H1 (cell line): Measurements from ENCODE around the gene LHX2. TPM values are rescaled to one million over a fixed set of nuclear protein-coding genes. Genes with fewer than 3 reads are reported as not detected.

ENCODE experiments used
- CTCF ChIA-PET: fragments of 300-600 bp; sonication (Branson Sonifier 250); formaldehyde crosslinking; loops from one replicate; lab custom pipeline; 2021; ENCODE audit not compliant: partially characterized antibody; lab: Charles Lee
- POLR2A ChIA-PET: fragments of 300-600 bp; sonication (Branson Sonifier 250); formaldehyde crosslinking; loops from one replicate; lab custom pipeline; 2021; ENCODE audit warnings: inconsistent platforms; ENCODE audit not compliant: partially characterized antibody; lab: Charles Lee
- DNase-seq, 2 experiments: peaks; one replicate each; pipeline versions ENCODE4 v3.0.0 to v3.0.0-alpha.2; 2010 to 2022; ENCODE audit warnings: low spot score in 2 of 2, low read depth in 1 of 2, mixed read lengths in 1 of 2
- FAIRE-seq: peaks from 2 replicates; lab custom pipeline; 2011; peaks lifted over from hg19 to GRCh38; lab: Jason Lieb, UNC
- H2AFZ ChIP-seq: 2 replicates; pipeline ENCODE4 v1.8.1; 2012; ENCODE audit warnings: low read length, inconsistent platforms
- H2AK5ac ChIP-seq: 2 replicates; pipeline ENCODE4 v1.6.1; 2013; ENCODE audit warnings: low read depth, low read length
- H2BK120ac ChIP-seq: replicated peaks from 2 replicates; pipeline ENCODE3; 2013; ENCODE audit warnings: low read depth, low read length, inconsistent platforms
- H2BK12ac ChIP-seq: 2 replicates; pipeline ENCODE4 v1.6.1; 2013; ENCODE audit warnings: low read depth, low read length
- H2BK15ac ChIP-seq: 2 replicates; pipeline ENCODE4 v1.6.1; 2013; ENCODE audit warnings: low read length
- H2BK20ac ChIP-seq: 2 replicates; pipeline ENCODE4 v1.6.1; 2013; ENCODE audit warnings: low read length
- H2BK5ac ChIP-seq: 2 replicates; pipeline ENCODE4 v1.6.1; 2013; ENCODE audit warnings: low read depth, low read length
- H3K14ac ChIP-seq: 2 replicates; pipeline ENCODE4 v1.6.1; 2013; ENCODE audit warnings: inconsistent platforms; ENCODE audit not compliant: insufficient read length
- H3K18ac ChIP-seq: 2 replicates; pipeline ENCODE4 v1.6.1; 2013; ENCODE audit warnings: low read length; ENCODE audit errors: extremely low read depth
- H3K23ac ChIP-seq: 2 replicates; pipeline ENCODE4 v1.6.1; 2013; ENCODE audit warnings: inconsistent platforms; ENCODE audit not compliant: insufficient read length
- H3K23me2 ChIP-seq: 2 replicates; pipeline ENCODE4 v1.6.1; 2013; ENCODE audit warnings: low read depth, low read length
- H3K27ac ChIP-seq: 2 replicates; pipeline ENCODE4 v1.6.1; 2011; ENCODE audit warnings: low read depth, low read length, inconsistent platforms
- H3K27me3 ChIP-seq, 4 experiments: replicated peaks in 1 of 4; 1 replicate in 1 of 4; 2 replicates in 3 of 4; pipeline versions ENCODE4 v1.6.1 to v1.8.1; 2011 to 2013; ENCODE audit warnings: low read length in 3 of 4, mild to moderate bottlenecking in 3 of 4, inconsistent platforms in 2 of 4, mixed read lengths in 2 of 4, moderate library complexity in 1 of 4; ENCODE audit not compliant: control insufficient read depth in 3 of 4, insufficient read depth in 3 of 4; ENCODE audit errors: extremely low read depth in 1 of 4
- H3K36me3 ChIP-seq, 4 experiments: 2 replicates each; pipeline versions ENCODE4 v1.6.1 to v1.8.1; 2011 to 2013; ENCODE audit warnings: mild to moderate bottlenecking in 4 of 4, low read length in 3 of 4, moderate library complexity in 2 of 4, control low read depth in 1 of 4, inconsistent platforms in 1 of 4; ENCODE audit not compliant: insufficient read depth in 4 of 4, control insufficient read depth in 2 of 4
- H3K4ac ChIP-seq: replicated peaks from 2 replicates; pipeline ENCODE3; 2013; ENCODE audit warnings: low read length, low read depth, mixed read lengths, inconsistent platforms; ENCODE audit not compliant: insufficient read length
- H3K4me1 ChIP-seq, 4 experiments: replicated peaks in 1 of 4; 1 replicate in 1 of 4; 2 replicates in 3 of 4; pipeline versions ENCODE4 v1.6.1 to v1.8.1; 2011 to 2013; ENCODE audit warnings: low read length in 3 of 4, inconsistent platforms in 2 of 4, mixed read lengths in 1 of 4; ENCODE audit not compliant: insufficient read depth in 4 of 4, control insufficient read depth in 3 of 4
- H3K4me2 ChIP-seq, 2 experiments: 2 replicates each; pipeline versions ENCODE4 v1.6.1 to v1.8.1; 2011 to 2013; ENCODE audit warnings: low read depth in 2 of 2, low read length in 2 of 2, control low read depth in 1 of 2, inconsistent platforms in 1 of 2, mild to moderate bottlenecking in 1 of 2; ENCODE audit not compliant: insufficient read depth in 1 of 2
- H3K4me3 ChIP-seq, 4 experiments: fragments of 200-600, 300-600 bp in 1 of 4; sonication (generic), shearing (Covaris generic), sonication (Bioruptor Twin) in 1 of 4; 2 replicates each; pipeline versions ENCODE4 v1.5.1 to v1.8.1; 2011 to 2016; ENCODE audit warnings: low read length in 4 of 4, low read depth in 3 of 4, control low read depth in 2 of 4, inconsistent platforms in 2 of 4, mild to moderate bottlenecking in 2 of 4, mixed read lengths in 1 of 4, moderate library complexity in 1 of 4; ENCODE audit not compliant: insufficient read depth in 2 of 4; ENCODE audit errors: extremely low read depth in 1 of 4
- H3K56ac ChIP-seq: replicated peaks from 2 replicates; pipeline ENCODE3; 2013; ENCODE audit warnings: low read depth, mild to moderate bottlenecking, mixed read lengths, low read length, inconsistent platforms; ENCODE audit not compliant: insufficient read length
- H3K79me1 ChIP-seq: 2 replicates; pipeline ENCODE4 v1.6.1; 2013; ENCODE audit warnings: low read depth, low read length, control low read depth
- H3K79me2 ChIP-seq, 2 experiments: 2 replicates each; pipeline versions ENCODE4 v1.6.1 to v1.8.1; 2012 to 2013; ENCODE audit warnings: low read length in 2 of 2, mild to moderate bottlenecking in 2 of 2, inconsistent platforms in 1 of 2; ENCODE audit not compliant: insufficient read depth in 2 of 2, control insufficient read depth in 1 of 2
- H3K9ac ChIP-seq, 4 experiments: replicated peaks in 1 of 4; 1 replicate in 1 of 4; 2 replicates in 3 of 4; pipeline versions ENCODE4 v1.6.1 to v1.8.1; 2011 to 2013; ENCODE audit warnings: low read depth in 3 of 4, low read length in 3 of 4, control low read depth in 2 of 4, mild to moderate bottlenecking in 2 of 4, moderate library complexity in 2 of 4, inconsistent platforms in 1 of 4; ENCODE audit errors: extremely low read depth in 1 of 4
- H3K9me3 ChIP-seq, 2 experiments: 2 replicates each; pipeline versions ENCODE4 v1.6.1 to v1.8.1; 2012 to 2013; ENCODE audit warnings: mild to moderate bottlenecking in 2 of 2, moderate library complexity in 2 of 2, control low read depth in 1 of 2, inconsistent platforms in 1 of 2, low read depth in 1 of 2, low read length in 1 of 2, mixed read lengths in 1 of 2; ENCODE audit not compliant: insufficient read depth in 2 of 2
- H4K20me1 ChIP-seq, 2 experiments: replicated peaks in 1 of 2; 2 replicates each; pipeline versions ENCODE3 to v1.8.1; 2011 to 2013; ENCODE audit warnings: inconsistent platforms in 2 of 2, low read length in 2 of 2, mild to moderate bottlenecking in 1 of 2; ENCODE audit not compliant: insufficient read depth in 2 of 2, control insufficient read depth in 1 of 2
- H4K5ac ChIP-seq: 2 replicates; pipeline ENCODE4 v1.6.1; 2013; ENCODE audit warnings: low read length, low read depth, mixed read lengths, inconsistent platforms; ENCODE audit not compliant: insufficient read length
- H4K8ac ChIP-seq: 2 replicates; pipeline ENCODE4 v1.8.0; 2013; ENCODE audit warnings: mild to moderate bottlenecking, moderate library complexity, low read length, inconsistent platforms; ENCODE audit not compliant: insufficient read depth; ENCODE audit errors: extremely low read depth
- H4K91ac ChIP-seq: replicated peaks from 2 replicates; pipeline ENCODE3; 2013; ENCODE audit warnings: low read length, mixed read lengths, inconsistent platforms; ENCODE audit not compliant: insufficient read length
- ASH2L ChIP-seq: fragments of 200-600, 300-600 bp; sonication (generic); IDR thresholded peaks from one replicate; pipeline ENCODE4 v1.7.1; 2017; ENCODE audit warnings: low read length
- CEBPB ChIP-seq: IDR thresholded peaks from 2 replicates; pipeline ENCODE4 v1.6.1; 2012; ENCODE audit warnings: low read depth, low read length
- GABPA ChIP-seq: IDR thresholded peaks from 2 replicates; pipeline ENCODE4 v1.6.1; 2011; ENCODE audit warnings: mild to moderate bottlenecking, low read length, moderate library complexity, borderline replicate concordance; ENCODE audit not compliant: insufficient read depth
- HDAC2 ChIP-seq, 2 experiments: fragments of 300-600 bp in 1 of 2; sonication (generic) in 1 of 2; IDR thresholded peaks; 2 replicates each; pipeline ENCODE4 v1.6.1; 2011 to 2012; ENCODE audit warnings: low read depth in 2 of 2, low read length in 2 of 2, mild to moderate bottlenecking in 2 of 2, moderate library complexity in 2 of 2, borderline replicate concordance in 1 of 2, inconsistent platforms in 1 of 2
- NANOG ChIP-seq: IDR thresholded peaks from 2 replicates; pipeline ENCODE4 v1.6.1; 2011; ENCODE audit warnings: low read length, low read depth, mild to moderate bottlenecking, inconsistent platforms; ENCODE audit not compliant: insufficient read depth, poor library complexity, severe bottlenecking
- NRF1 ChIP-seq: IDR thresholded peaks from 2 replicates; pipeline ENCODE4 v1.6.1; 2011; ENCODE audit warnings: mild to moderate bottlenecking, low read depth, low read length, improper control_type of control experiment
- POLR2AphosphoS5 ChIP-seq: IDR thresholded peaks from 2 replicates; pipeline ENCODE4 v1.6.1; 2011; ENCODE audit warnings: low read depth, low read length
- RBBP5 ChIP-seq: IDR thresholded peaks from 2 replicates; pipeline ENCODE4 v1.7.1; 2012; ENCODE audit warnings: low read depth, mild to moderate bottlenecking, inconsistent platforms, low read length, moderate library complexity, borderline replicate concordance
- RNF2 ChIP-seq: fragments of 200-900, 300-1000 bp; sonication (generic); IDR thresholded peaks from 2 replicates; pipeline ENCODE4 v1.7.1; 2016; ENCODE audit warnings: borderline replicate concordance, low read depth, mild to moderate bottlenecking, antibody characterized with exemption, low read length; ENCODE audit not compliant: poor library complexity, severe bottlenecking; ENCODE audit errors: missing control alignments
- SIRT6 ChIP-seq: IDR thresholded peaks from one replicate; pipeline ENCODE4 v1.7.1; 2012; ENCODE audit warnings: low read length, inconsistent platforms
- SRF ChIP-seq: IDR thresholded peaks from 2 replicates; pipeline ENCODE4 v1.6.1; 2011; ENCODE audit warnings: mild to moderate bottlenecking, low read depth, low read length, moderate library complexity
- ZNF274 ChIP-seq: IDR thresholded peaks from 2 replicates; pipeline ENCODE4 v1.7.0; 2012; ENCODE audit warnings: low read length, borderline replicate concordance; ENCODE audit errors: extremely low read depth
- WGBS, 2 experiments: shearing (Covaris generic) in 1 of 2; methylation state at CpG; one replicate each; pipeline versions ENCODE4 v1.1.6 to v1.1.7; 2013 to 2015; ENCODE audit warnings: low lambda C conversion rate in 2 of 2, mixed read lengths in 2 of 2, inconsistent platforms in 1 of 2, low coverage in 1 of 2, missing lambda C conversion rate in 1 of 2; ENCODE audit not compliant: insufficient replicate concordance in 2 of 2, insufficient coverage in 1 of 2, insufficient read length in 1 of 2; ENCODE audit errors: extremely low coverage in 1 of 2, missing lambda C conversion rate in 1 of 2; 5-methylcytosine and 5-hydroxymethylcytosine counted together
- polyA plus RNA-seq, 7 experiments: library from polyadenylated mRNA; depleted of rRNA in 3 of 7; stranded (reverse) in 5 of 7; unstranded in 2 of 7; fragments of >200 nt in 5 of 7; fragments of 200-250 nt in 2 of 7; gene quantifications; 1 replicate in 5 of 7; 2 replicates in 1 of 7; 4 replicates in 1 of 7; pipeline versions ENCODE4 v1.2.1 to v1.2.3, GENCODE V29; 2011 to 2013; ENCODE audit warnings: missing spikeins in 2 of 7, mixed read lengths in 2 of 7
- total RNA-seq: library from RNA; stranded (reverse); fragmentation: NEBNext Ultra II Directional; extraction: Animal tissue kit (Norgen Biotek cat#: 25700); gene quantifications from 2 replicates; pipeline ENCODE4 v1.2.1, GENCODE V29; 2021

Gene LHX2
- total and polyA plus RNA-seq, 2 of the 8 experiments (the other 6 are each of a cell fraction or from before 2014, with no cell fraction given): 0.11 to 0.86 TPM

GRCh38 chr9:124038239-124038638, 26.7 kb downstream of the LHX2 start:
- Histone ChIP-seq H4K5ac (no peak overlapping the region), H3K4me3 (no peak overlapping the region), H3K56ac (no peak overlapping the region), H2BK120ac (no peak overlapping the region), H3K9ac (no peak overlapping the region), H3K14ac (no peak overlapping the region), H2BK15ac (no peak overlapping the region), H3K18ac (no peak overlapping the region), H3K4me1 (peaks cover 0 to 4% (median 2%) of the 10 kb centered on the region in 4 experiments; a peak in 2 of 7 replicates), H3K23ac (no peak overlapping the region), H4K20me1 (peaks cover 0 to 9% of the 10 kb centered on the region in 2 experiments), H3K79me1 (no peaks in the 10 kb centered on the region), H3K79me2 (no peaks in the 10 kb centered on the region), H2AK5ac (no peak overlapping the region), H4K91ac (no peak overlapping the region), H2AFZ (no peak overlapping the region), H3K27ac (no peak overlapping the region), H3K4me2 (no peak overlapping the region), H4K8ac (no peak overlapping the region), H3K23me2 (peaks cover 5% of the 10 kb centered on the region; the same call in 1 of the 2 replicates), H3K36me3 (no peaks in the 10 kb centered on the region), H3K4ac (no peak overlapping the region), H2BK20ac (0 out of 2 replicates have a peak overlapping the region, but pooled peaks have one; percentile 21), H3K27me3 (peaks cover 9 to 41% (median 35%) of the 10 kb centered on the region in 4 experiments), H2BK5ac (no peak overlapping the region; the same call in 1 of the 2 replicates), H2BK12ac (no peak overlapping the region), H3K9me3 (no peaks in the 10 kb centered on the region)
- DNase-seq: no peak
- no peak for FAIRE-seq
- CTCF ChIA-PET: interaction anchor here (0.5 to 5.4 kb wide), 15 partner anchors 10 to 671 kb away, joined by 3 to 62 read pairs (median 4); partner anchors contain the start of gene LHX2
- POLR2A ChIA-PET: interaction anchor here (1.3 kb wide), 1 partner anchor 8 kb away, joined by 3 read pairs; no protein-coding TSS in a partner anchor
- 79% methylated on average over 6 of the region's 6 CpGs; no CpG with 5 or more reads in 1 of the 2 experiments for WGBS, 2 experiments
- TF ChIP-seq RNF2 (no peak), SRF (no peak), POLR2AphosphoS5 (no peak), RBBP5 (no peak), SIRT6 (no peak), NANOG (no peak), ZNF274 (no peak), GABPA (no peak), NRF1 (no peak), ASH2L (no peak), CEBPB (no peak), HDAC2 (IDR thresholded peaks at IDR 0.05; ENCODE audit: borderline replicate concordance in 1 of 2, low read depth in 2 of 2, low read length in 2 of 2) (no peak)
